ENCODE measurements around the gene BMP7.
"Not testable (repeated sequence)": the region's sequence is repeated elsewhere in the genome, so short reads cannot be mapped to it uniquely, and the experiment has no call there.

The BMP7 gene

GRCh38 chr20:57287007-57287880 is 20.8 kb upstream of the BMP7 start:
- Histone ChIP-seq H3K4me3 (ENCODE audit: low read depth in 1 of 2, low read length in 2 of 2) (no peak overlapping the region), H3K27me3 (ENCODE audit: low read depth, low read length) (no peaks in the 10 kb centered on the region), H3K4me1 (ENCODE audit: control insufficient read depth in 1 of 2, insufficient read depth in 2 of 2, low read length in 2 of 2) (peaks cover 0 to 18% of the 10 kb centered on the region in 2 donors), H3K36me3 (ENCODE audit: control insufficient read depth in 1 of 2, insufficient read depth in 2 of 2, low read length in 2 of 2) (no peaks in the 10 kb centered on the region), H3K9me3 (ENCODE audit: control insufficient read depth in 1 of 2, low read length in 2 of 2) (no peaks in the 10 kb centered on the region), H3K27ac (ENCODE audit: low read length) (no peak overlapping the region)

GRCh38 chr20:57283860-57284259 is 17.4 kb upstream of the BMP7 start:
- Histone ChIP-seq H3K4me3 (ENCODE audit: low read depth in 1 of 2, low read length in 2 of 2) (no peak overlapping the region), H3K36me3 (ENCODE audit: control insufficient read depth in 1 of 2, insufficient read depth in 2 of 2, low read length in 2 of 2) (no peaks in the 10 kb centered on the region), H3K27me3 (ENCODE audit: low read depth, low read length) (no peaks in the 10 kb centered on the region), H3K9me3 (ENCODE audit: control insufficient read depth in 1 of 2, low read length in 2 of 2) (no peaks in the 10 kb centered on the region), H3K27ac (ENCODE audit: low read length) (no peak overlapping the region), H3K4me1 (ENCODE audit: control insufficient read depth in 1 of 2, insufficient read depth in 2 of 2, low read length in 2 of 2) (peaks cover 0 to 13% of the 10 kb centered on the region in 2 donors)

GRCh38 chr20:57282670-57283361 is 16.4 kb upstream of the BMP7 start:
- Histone ChIP-seq H3K27me3 (ENCODE audit: low read depth, low read length) (no peaks in the 10 kb centered on the region), H3K27ac (ENCODE audit: low read length) (no peak overlapping the region), H3K4me1 (ENCODE audit: control insufficient read depth in 1 of 2, insufficient read depth in 2 of 2, low read length in 2 of 2) (peaks cover 0 to 3% of the 10 kb centered on the region in 2 donors), H3K4me3 (ENCODE audit: low read depth in 1 of 2, low read length in 2 of 2) (no peak overlapping the region), H3K36me3 (ENCODE audit: control insufficient read depth in 1 of 2, insufficient read depth in 2 of 2, low read length in 2 of 2) (no peaks in the 10 kb centered on the region), H3K9me3 (ENCODE audit: control insufficient read depth in 1 of 2, low read length in 2 of 2) (no peaks in the 10 kb centered on the region)

- Histone ChIP-seq H3K9me3 (ENCODE audit: control insufficient read depth in 1 of 2, low read length in 2 of 2) (no peaks in the 10 kb centered on the region), H3K36me3 (ENCODE audit: control insufficient read depth in 1 of 2, insufficient read depth in 2 of 2, low read length in 2 of 2) (no peaks in the 10 kb centered on the region), H3K4me1 (ENCODE audit: control insufficient read depth in 1 of 2, insufficient read depth in 2 of 2, low read length in 2 of 2) (no peaks in the 10 kb centered on the region), H3K27me3 (ENCODE audit: low read depth, low read length) (no peaks in the 10 kb centered on the region), H3K27ac (ENCODE audit: low read length) (no peak overlapping the region), H3K4me3 (ENCODE audit: low read depth in 1 of 2, low read length in 2 of 2) (no peak overlapping the region)
These were observed 15.5 kb upstream of the BMP7 start for GRCh38 chr20:57281900-57282299.

- no peaks in the 10 kb centered on the region for H3K4me1 ChIP-seq (ENCODE audit: control insufficient read depth in 1 of 2, insufficient read depth in 2 of 2, low read length in 2 of 2)
- H3K4me3 ChIP-seq (ENCODE audit: low read depth in 1 of 2, low read length in 2 of 2): no peak overlapping the region
- H3K27me3 ChIP-seq (ENCODE audit: low read depth, low read length): no peaks in the 10 kb centered on the region
- H3K9me3 ChIP-seq (ENCODE audit: control insufficient read depth in 1 of 2, low read length in 2 of 2): no peaks in the 10 kb centered on the region
- no peaks in the 10 kb centered on the region for H3K36me3 ChIP-seq (ENCODE audit: control insufficient read depth in 1 of 2, insufficient read depth in 2 of 2, low read length in 2 of 2)
- H3K27ac ChIP-seq (ENCODE audit: low read length): no peak overlapping the region
These were observed 13.8 kb upstream of the BMP7 start for GRCh38 chr20:57280221-57280620.

GRCh38 chr20:57279548-57279947 is 13.1 kb upstream of the BMP7 start:
- not testable (repeated sequence) for H3K9me3 ChIP-seq (ENCODE audit: control insufficient read depth in 1 of 2, low read length in 2 of 2); H3K4me1 ChIP-seq (ENCODE audit: control insufficient read depth in 1 of 2, insufficient read depth in 2 of 2, low read length in 2 of 2); H3K27me3 ChIP-seq (ENCODE audit: low read depth, low read length); H3K4me3 ChIP-seq (ENCODE audit: low read depth in 1 of 2, low read length in 2 of 2); H3K27ac ChIP-seq (ENCODE audit: low read length); H3K36me3 ChIP-seq (ENCODE audit: control insufficient read depth in 1 of 2, insufficient read depth in 2 of 2, low read length in 2 of 2)

- Histone ChIP-seq H3K4me1 (ENCODE audit: control insufficient read depth in 1 of 2, insufficient read depth in 2 of 2, low read length in 2 of 2) (no peaks in the 10 kb centered on the region), H3K9me3 (ENCODE audit: control insufficient read depth in 1 of 2, low read length in 2 of 2) (no peaks in the 10 kb centered on the region), H3K4me3 (ENCODE audit: low read depth in 1 of 2, low read length in 2 of 2) (no peak overlapping the region), H3K27ac (ENCODE audit: low read length) (no peak overlapping the region), H3K27me3 (ENCODE audit: low read depth, low read length) (no peaks in the 10 kb centered on the region), H3K36me3 (ENCODE audit: control insufficient read depth in 1 of 2, insufficient read depth in 2 of 2, low read length in 2 of 2) (no peaks in the 10 kb centered on the region)
These were observed 12.0 kb upstream of the BMP7 start for GRCh38 chr20:57278457-57278856.

GRCh38 chr20:57277398-57278105 is 11.1 kb upstream of the BMP7 start:
- no peaks in the 10 kb centered on the region for H3K9me3 ChIP-seq (ENCODE audit: control insufficient read depth in 1 of 2, low read length in 2 of 2)
- no peak overlapping the region for H3K4me3 ChIP-seq (ENCODE audit: low read depth in 1 of 2, low read length in 2 of 2)
- no peaks in the 10 kb centered on the region for H3K4me1 ChIP-seq (ENCODE audit: control insufficient read depth in 1 of 2, insufficient read depth in 2 of 2, low read length in 2 of 2)
- H3K27me3 ChIP-seq (ENCODE audit: low read depth, low read length): no peaks in the 10 kb centered on the region
- no peak overlapping the region for H3K27ac ChIP-seq (ENCODE audit: low read length)
- H3K36me3 ChIP-seq (ENCODE audit: control insufficient read depth in 1 of 2, insufficient read depth in 2 of 2, low read length in 2 of 2): no peaks in the 10 kb centered on the region

GRCh38 chr20:57276221-57276620 is 9.8 kb upstream of the BMP7 start:
- no peak overlapping the region for H3K4me3 ChIP-seq (ENCODE audit: low read depth in 1 of 2, low read length in 2 of 2)
- H3K27ac ChIP-seq (ENCODE audit: low read length): no peak overlapping the region
- H3K4me1 ChIP-seq (ENCODE audit: control insufficient read depth in 1 of 2, insufficient read depth in 2 of 2, low read length in 2 of 2): no peaks in the 10 kb centered on the region
- H3K27me3 ChIP-seq (ENCODE audit: low read depth, low read length): no peaks in the 10 kb centered on the region
- no peaks in the 10 kb centered on the region for H3K9me3 ChIP-seq (ENCODE audit: control insufficient read depth in 1 of 2, low read length in 2 of 2)
- no peaks in the 10 kb centered on the region for H3K36me3 ChIP-seq (ENCODE audit: control insufficient read depth in 1 of 2, insufficient read depth in 2 of 2, low read length in 2 of 2)

GRCh38 chr20:57275813-57276212 is 9.4 kb upstream of the BMP7 start:
- Histone ChIP-seq H3K4me3 (ENCODE audit: low read depth in 1 of 2, low read length in 2 of 2) (no peak overlapping the region), H3K4me1 (ENCODE audit: control insufficient read depth in 1 of 2, insufficient read depth in 2 of 2, low read length in 2 of 2) (no peaks in the 10 kb centered on the region), H3K36me3 (ENCODE audit: control insufficient read depth in 1 of 2, insufficient read depth in 2 of 2, low read length in 2 of 2) (no peaks in the 10 kb centered on the region), H3K9me3 (ENCODE audit: control insufficient read depth in 1 of 2, low read length in 2 of 2) (no peaks in the 10 kb centered on the region), H3K27me3 (ENCODE audit: low read depth, low read length) (no peaks in the 10 kb centered on the region), H3K27ac (ENCODE audit: low read length) (no peak overlapping the region)

GRCh38 chr20:57275334-57275733 is 8.9 kb upstream of the BMP7 start:
- H3K9me3 ChIP-seq (ENCODE audit: control insufficient read depth in 1 of 2, low read length in 2 of 2): no peaks in the 10 kb centered on the region
- no peaks in the 10 kb centered on the region for H3K4me1 ChIP-seq (ENCODE audit: control insufficient read depth in 1 of 2, insufficient read depth in 2 of 2, low read length in 2 of 2)
- no peaks in the 10 kb centered on the region for H3K27me3 ChIP-seq (ENCODE audit: low read depth, low read length)
- no peak overlapping the region for H3K4me3 ChIP-seq (ENCODE audit: low read depth in 1 of 2, low read length in 2 of 2)
- H3K27ac ChIP-seq (ENCODE audit: low read length): no peak overlapping the region
- no peaks in the 10 kb centered on the region for H3K36me3 ChIP-seq (ENCODE audit: control insufficient read depth in 1 of 2, insufficient read depth in 2 of 2, low read length in 2 of 2)

Measured in muscle layer of duodenum (tissue), 2 donors.